ENCODE results near the gene DDC.
"Not testable (repeated sequence)": the region's sequence is repeated elsewhere in the genome, so short reads cannot be mapped to it uniquely, and the experiment has no call there.

The DDC gene

GRCh38 chr7:50588937-50589336, 23.7 kb upstream of the DDC start:
- DNase-seq (ENCODE audit: low read depth in 2 of 2), result no peak

DNA sequence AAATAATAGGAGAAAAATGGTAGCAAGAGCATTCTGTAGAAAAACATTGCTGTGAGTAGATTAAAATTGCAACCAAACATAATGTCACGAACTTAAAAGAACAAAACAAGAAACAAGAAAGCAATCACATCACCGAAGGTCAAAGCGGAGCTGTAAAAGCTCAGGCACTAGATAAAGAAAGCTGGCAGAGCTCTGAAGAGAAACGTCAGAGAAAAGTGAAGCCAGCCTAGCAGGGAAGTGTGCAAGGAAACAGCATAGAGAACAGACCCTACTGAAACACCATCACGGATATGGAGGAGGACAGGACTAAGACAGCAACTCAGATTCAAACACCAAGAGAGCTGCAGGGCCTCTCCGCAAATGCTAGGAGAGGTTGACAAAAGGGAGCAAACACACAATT, 22.5 kb upstream of the DDC start:
- DNase-seq (ENCODE audit: low read depth in 2 of 2), result no peak

DNA sequence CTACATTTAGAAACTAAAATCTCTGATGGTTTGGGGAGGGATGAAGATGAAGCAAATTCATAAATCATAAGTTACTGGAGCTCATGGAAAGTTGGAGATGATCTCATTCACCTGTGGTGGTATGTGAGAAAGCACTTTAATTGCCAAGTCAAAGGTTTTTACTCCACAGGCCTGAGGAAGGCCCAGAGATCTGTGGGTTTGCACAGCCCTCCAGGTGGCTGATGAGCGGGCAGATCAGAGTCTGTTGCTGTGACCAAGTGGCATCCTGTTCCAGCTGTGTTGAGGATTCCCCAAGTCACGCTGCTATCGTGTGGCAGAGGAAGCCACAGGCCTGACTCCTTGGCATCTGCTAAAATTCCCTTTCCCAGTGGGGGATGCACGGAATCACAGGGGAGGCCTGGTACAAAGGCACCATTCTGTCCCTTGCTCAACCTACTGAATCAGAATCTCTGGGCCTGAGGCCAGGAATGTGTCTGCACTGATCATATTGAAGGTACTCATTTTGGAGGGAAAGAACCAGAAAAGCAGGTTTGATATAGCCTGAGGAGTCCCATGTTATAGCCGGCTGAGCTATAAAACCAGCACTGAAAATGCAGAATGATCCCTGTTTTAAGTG, 19.7 kb upstream of the DDC start:
- DNase-seq (ENCODE audit: low read depth in 2 of 2), result no peak

DNA sequence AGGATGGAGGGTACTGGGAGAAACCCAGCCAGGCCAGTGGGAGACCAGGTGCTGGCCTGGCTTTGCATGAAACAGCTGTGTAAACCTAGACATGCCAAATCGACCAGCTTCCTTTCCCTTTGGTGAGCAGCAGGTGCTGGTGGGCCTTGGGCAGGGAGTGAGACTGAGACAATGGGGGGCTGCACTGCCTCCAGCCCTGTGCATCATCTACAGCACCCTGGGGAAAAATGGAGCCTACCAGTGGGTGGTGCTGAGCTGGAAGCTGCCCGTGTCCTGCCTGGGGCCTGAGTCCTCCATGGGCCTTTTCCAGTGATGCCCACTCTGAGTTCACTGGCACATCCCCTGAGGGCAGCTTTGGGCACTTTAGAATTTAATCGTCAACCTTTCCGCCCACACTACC, 19.2 kb upstream of the DDC start:
- no peak for DNase-seq (ENCODE audit: low read depth in 2 of 2)

GRCh38 chr7:50583295-50583694, 18.1 kb upstream of the DDC start:
- not testable (repeated sequence) for DNase-seq (ENCODE audit: low read depth in 2 of 2)

DNA sequence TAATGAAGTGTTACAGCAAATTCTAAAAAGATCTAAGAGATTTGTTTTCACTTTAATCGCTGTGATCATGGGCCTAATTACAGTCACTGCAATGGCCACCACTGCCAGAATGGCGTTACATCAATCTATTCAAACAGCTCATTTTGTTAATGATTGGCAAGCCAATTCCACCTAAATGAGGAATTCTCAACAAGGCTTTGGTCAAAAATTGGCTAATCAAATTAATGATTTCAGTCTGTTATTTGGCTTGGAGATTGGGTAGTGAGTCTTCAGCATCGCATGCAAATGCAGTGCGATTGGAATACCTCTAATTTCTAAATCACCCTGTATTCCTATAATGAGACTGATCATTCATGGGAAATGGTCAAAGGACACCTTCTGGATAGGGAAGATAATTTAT, 17.1 kb upstream of the DDC start:
- not testable (repeated sequence) for DNase-seq (ENCODE audit: low read depth in 2 of 2)

- not testable (repeated sequence) for DNase-seq (ENCODE audit: low read depth in 2 of 2)
Observed at GRCh38 chr7:50580666-50581065, 15.5 kb upstream of the DDC start.

- no peak for DNase-seq (ENCODE audit: low read depth in 2 of 2)
Observed at GRCh38 chr7:50580057-50580456, 14.9 kb upstream of the DDC start.

- DNase-seq (ENCODE audit: low read depth in 2 of 2), result not testable (repeated sequence)
Observed at GRCh38 chr7:50578105-50578504, 12.9 kb upstream of the DDC start.

DNA sequence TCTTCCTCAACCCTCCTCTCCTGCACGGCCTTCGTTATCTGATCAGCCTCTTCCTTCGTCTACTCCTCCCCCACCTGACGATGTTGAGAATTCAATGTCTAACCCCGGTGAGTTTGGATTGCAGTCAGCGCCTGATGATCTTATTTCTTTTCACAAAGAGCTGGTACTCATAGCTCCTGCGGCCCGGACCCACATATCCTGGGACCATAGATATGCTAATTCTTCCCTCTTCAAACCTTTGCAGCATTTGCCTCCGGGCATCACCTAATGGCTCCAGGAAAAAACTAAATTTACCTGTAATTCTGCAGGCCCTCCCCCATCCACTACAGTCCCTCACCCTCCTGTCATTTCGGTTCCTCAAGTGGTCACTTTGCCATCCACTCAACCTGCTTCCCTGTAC, 12.4 kb upstream of the DDC start:
- DNase-seq (ENCODE audit: low read depth in 2 of 2), result no peak

DNA sequence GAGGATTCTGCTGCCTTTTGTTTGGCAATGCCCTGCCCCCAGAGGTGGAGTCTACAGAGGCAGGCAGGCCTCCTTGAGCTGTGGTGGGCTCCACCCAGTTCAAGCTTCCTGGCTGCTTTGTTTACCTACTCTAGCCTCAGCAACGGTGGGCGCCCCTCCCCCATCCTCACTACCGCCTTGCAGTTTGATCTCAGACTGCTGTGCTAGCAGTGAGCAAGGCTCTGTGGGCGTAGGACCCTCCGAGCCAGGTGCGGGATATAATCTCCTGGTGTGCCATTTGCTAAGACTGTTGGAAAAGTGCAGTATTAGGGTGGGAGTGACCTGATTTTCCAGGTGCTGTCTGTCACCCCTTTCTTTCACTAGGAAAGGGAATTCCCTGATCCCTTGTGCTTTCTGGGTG, 11.2 kb upstream of the DDC start:
- not testable (repeated sequence) for DNase-seq (ENCODE audit: low read depth in 2 of 2)

GRCh38 chr7:50567715-50568261, 2.6 kb upstream of the DDC start:
- DNase-seq (ENCODE audit: low read depth in 2 of 2), result no peak

DNA sequence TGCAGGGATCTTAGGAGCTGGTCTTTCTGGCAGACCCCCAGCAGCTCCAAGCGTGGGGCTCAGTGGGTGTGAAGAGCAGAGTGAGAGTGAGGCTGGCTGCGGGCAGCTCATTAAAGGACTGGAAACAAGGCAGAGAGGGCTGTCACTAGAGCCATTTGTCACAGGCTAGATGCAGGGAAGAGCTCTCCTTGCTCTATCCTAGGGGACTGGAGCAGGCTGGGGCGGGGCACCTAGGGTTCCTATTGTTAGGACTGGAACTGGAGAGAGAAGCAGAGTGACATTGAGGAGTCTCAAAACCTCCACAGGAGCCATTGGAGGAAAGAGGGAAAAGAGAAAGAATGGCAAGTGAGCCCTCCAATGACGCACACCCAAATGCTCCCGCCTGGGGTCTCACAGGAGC, 772 bp upstream of the DDC start:
- no peak for DNase-seq (ENCODE audit: low read depth in 2 of 2)

DNA sequence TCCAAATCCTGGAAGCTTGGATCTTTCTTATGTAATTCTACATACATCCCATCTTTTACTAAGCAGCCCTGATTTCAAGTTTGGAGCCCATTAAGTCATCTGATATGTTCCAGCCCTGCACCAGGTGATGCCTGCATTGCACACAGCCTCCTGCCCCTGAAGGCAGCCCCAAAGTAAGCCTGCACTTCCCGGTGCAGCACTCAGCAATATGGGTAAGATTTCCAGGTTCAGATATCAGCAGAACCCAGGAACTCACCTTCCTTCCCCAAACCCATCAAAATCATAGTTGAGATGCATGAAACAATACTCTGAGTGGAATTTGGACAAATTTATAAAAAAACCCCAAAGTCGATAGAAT, 333 bp upstream of the DDC start:
- DNase-seq (ENCODE audit: low read depth in 2 of 2), result no peak

GRCh38 chr7:50564171-50564570, 1.0 kb downstream of the DDC start:
- DNase-seq (ENCODE audit: low read depth in 2 of 2), result no peak

DNA sequence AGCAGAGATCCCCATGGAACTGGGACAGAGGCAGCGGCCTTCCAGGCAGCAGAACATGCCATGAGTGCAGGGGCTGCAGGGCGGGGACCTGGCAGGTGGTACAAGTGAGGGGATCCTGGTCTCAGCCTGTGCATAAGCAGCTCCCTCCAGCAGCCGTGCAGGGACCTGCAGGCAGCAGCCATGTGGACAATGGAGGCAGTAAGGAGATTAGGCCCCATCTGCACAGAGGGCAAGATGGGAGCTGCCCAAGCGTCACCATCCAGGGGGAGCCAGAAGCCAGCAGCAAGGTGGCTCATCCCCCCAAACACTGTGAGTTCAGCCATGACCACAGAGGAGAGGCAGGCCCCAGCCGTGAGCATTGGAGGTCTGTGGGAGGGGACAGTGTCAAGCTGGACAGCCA, 3.1 kb downstream of the DDC start:
- DNase-seq (ENCODE audit: low read depth in 2 of 2), result no peak

GRCh38 chr7:50560865-50561351, 4.3 kb downstream of the DDC start:
- DNase-seq (ENCODE audit: low read depth in 2 of 2), result no peak

GRCh38 chr7:50559881-50560280, 5.3 kb downstream of the DDC start:
- DNase-seq (ENCODE audit: low read depth in 2 of 2), result no peak

- DNase-seq (ENCODE audit: low read depth in 2 of 2), result no peak
Observed at GRCh38 chr7:50558294-50559053, 6.7 kb downstream of the DDC start.

DNA sequence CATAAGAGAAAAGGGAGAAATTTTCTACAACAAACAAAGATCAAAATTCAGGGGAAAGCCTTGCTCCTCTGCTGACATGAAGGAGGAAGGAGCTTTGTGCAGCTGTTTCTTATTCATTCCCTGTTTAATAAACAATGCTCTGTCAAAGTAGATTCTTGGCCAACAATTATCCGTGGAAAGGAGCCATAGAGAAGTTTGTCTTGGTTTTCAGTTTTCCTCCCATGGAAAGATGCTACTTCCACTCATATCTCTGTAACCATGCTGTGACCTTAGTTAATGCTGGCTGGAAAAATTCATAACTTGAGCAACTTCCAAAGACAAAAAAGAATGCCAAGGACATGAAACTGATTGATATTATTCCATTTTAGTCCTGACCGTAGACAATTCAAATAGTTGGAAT, 8.1 kb downstream of the DDC start:
- no peak for DNase-seq (ENCODE audit: low read depth in 2 of 2)

- no peak for DNase-seq (ENCODE audit: low read depth in 2 of 2)
Observed at GRCh38 chr7:50556247-50556991, 8.8 kb downstream of the DDC start.

DNA sequence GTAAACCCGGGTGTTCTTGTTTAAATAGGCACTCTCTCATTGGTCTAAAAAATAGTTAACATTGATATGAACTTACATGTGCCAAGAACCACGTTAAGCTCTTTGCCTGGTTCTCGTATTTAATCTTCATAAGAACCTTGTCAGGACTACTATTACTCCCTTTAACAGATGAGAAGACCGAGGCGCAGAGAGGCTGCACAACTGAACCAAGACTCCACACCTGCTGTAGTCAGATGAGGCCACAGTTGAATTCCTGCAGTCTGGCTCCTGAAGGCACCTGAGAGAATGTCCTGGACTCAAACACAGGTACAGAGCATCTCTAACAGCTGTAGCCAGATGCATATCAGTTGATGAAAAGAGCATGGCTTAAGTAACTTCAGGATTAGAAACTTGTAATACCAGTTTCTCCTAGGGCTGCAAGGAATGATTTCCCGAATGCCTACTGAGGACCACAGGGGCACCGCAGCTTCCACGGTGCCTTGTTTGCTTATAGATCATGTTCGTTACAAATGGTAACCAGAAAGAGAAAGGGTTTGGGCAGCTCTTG, 9.5 kb downstream of the DDC start:
- no peak for DNase-seq (ENCODE audit: low read depth in 2 of 2)
